Stimulated activated CD4-positive, alpha-beta T cell treated with anti-CD3 and anti-CD28 coated beads, Interleukin-2, amount 100 ng/mL, for 24 hours (primary cell): ENCODE results near the gene MORC4.
"Not testable (repeated sequence)": the region's sequence is repeated elsewhere in the genome, so short reads cannot be mapped to it uniquely, and the experiment has no call there.

Experiments used
- DNase-seq, 2 donors: peaks; one replicate each; pipeline ENCODE4 v3.0.0-alpha.2; 2020

The MORC4 gene

GRCh38 chrX:107000013-107000515 lies at the start of gene MORC4:
TSS of gene MORC4 (minus strand) at chrX:107000212. CDS start at chrX:106999969, 243 bp downstream.
- peak; percentile 70 to 76 for DNase-seq

GRCh38 chrX:107047622-107048021 lies 47.6 kb upstream of the MORC4 start:
- DNase-seq = no peak

- DNase-seq = no peak
Measured at GRCh38 chrX:107029752-107030151, 29.7 kb upstream of the MORC4 start.

- DNase-seq = no peak
Measured at GRCh38 chrX:107025545-107025944, 25.5 kb upstream of the MORC4 start.

GRCh38 chrX:107014936-107015335 lies 14.9 kb upstream of the MORC4 start:
- no peak for DNase-seq

GRCh38 chrX:107008034-107008433 lies 8.0 kb upstream of the MORC4 start:
- DNase-seq = no peak

GRCh38 chrX:106999002-106999975 lies 723 bp downstream of the MORC4 start:
- DNase-seq = peak; percentile 48 to 53

- DNase-seq = no peak
Measured at GRCh38 chrX:106997611-106998010, 2.4 kb downstream of the MORC4 start.

- DNase-seq = no peak
Measured at GRCh38 chrX:106995678-106996077, 4.3 kb downstream of the MORC4 start.

- no peak for DNase-seq
Measured at GRCh38 chrX:106987488-106987887, 12.5 kb downstream of the MORC4 start.

GRCh38 chrX:106980952-106981626 lies 18.9 kb downstream of the MORC4 start:
- DNase-seq = no peak

- no peak for DNase-seq
Measured at GRCh38 chrX:106976416-106976815, 23.6 kb downstream of the MORC4 start.

- no peak for DNase-seq
Measured at GRCh38 chrX:106973433-106974149, 26.4 kb downstream of the MORC4 start.

- no peak for DNase-seq
Measured at GRCh38 chrX:106972896-106973295, 27.1 kb downstream of the MORC4 start.

- DNase-seq = not testable (repeated sequence)
Measured at GRCh38 chrX:106966547-106966946, 33.5 kb downstream of the MORC4 start.

GRCh38 chrX:106964290-106964689 lies 35.7 kb downstream of the MORC4 start:
- no peak for DNase-seq

- no peak for DNase-seq
Measured at GRCh38 chrX:106963111-106963510, 36.9 kb downstream of the MORC4 start.

GRCh38 chrX:106959901-106960300 lies 40.1 kb downstream of the MORC4 start:
- DNase-seq = no peak

GRCh38 chrX:106957856-106958255 lies 42.2 kb downstream of the MORC4 start:
- DNase-seq = no peak

- DNase-seq = no peak
Measured at GRCh38 chrX:106955004-106955772, 44.8 kb downstream of the MORC4 start.

- no peak for DNase-seq
Measured at GRCh38 chrX:106954041-106954440, 46.0 kb downstream of the MORC4 start.

GRCh38 chrX:106952988-106953387 lies 47.0 kb downstream of the MORC4 start:
- DNase-seq = no peak
